Measurements from ENCODE around the gene CCDC149.

CCDC149 gene

DNA sequence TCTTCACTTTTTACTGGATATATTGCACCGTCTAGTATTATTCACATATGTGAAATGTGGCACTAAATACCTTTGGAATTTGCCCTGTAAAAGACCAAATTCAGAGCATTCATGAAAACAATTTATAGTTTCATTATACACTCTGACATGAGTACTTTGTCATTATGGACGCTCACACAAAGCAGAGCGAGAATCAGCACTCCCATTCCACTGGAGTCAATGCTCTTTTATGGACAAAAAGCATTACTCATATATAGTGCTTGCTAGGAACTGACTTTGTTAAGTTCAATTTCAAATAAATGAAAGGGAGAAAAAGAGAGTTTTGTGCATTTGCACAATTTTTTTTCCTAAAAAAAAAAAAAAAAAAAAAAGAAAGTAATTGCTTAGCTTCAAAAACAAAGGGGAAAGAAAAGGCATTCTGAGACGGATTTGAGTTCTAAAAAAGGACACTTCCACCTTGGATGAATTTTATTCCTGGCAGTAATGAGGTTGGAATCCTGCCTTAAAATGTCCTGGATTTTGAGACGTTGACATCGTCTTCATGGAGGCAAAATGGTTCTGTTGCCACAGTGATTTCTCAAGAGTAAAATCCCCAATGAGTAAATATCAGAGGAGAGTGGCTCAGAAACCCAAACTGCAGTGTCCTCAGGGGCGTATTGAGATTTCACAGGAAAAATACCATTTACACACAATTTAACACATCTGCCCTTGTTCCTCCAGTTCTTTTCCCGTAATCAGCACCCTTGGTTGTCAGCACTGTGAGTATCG lies 34.8 kb downstream of the CCDC149 start:
- Histone ChIP-seq H3K36me3 (ENCODE audit: insufficient read depth, low read length) (no peaks in the 10 kb centered on the region), H3K4me2 (ENCODE audit: low read length) (no peak overlapping the region), H3K4me1 (ENCODE audit: control insufficient read depth, insufficient read depth, low read length) (no peaks in the 10 kb centered on the region), H3K9me3 (replicated peaks; ENCODE audit: low read length) (no peaks in the 10 kb centered on the region), H3K27me3 (ENCODE audit: control insufficient read depth, insufficient read depth, low read length) (no peaks in the 10 kb centered on the region), H3K9ac (ENCODE audit: low read depth, low read length) (no peak overlapping the region), H3K4me3 (ENCODE audit: low read length) (no peak overlapping the region)

DNA sequence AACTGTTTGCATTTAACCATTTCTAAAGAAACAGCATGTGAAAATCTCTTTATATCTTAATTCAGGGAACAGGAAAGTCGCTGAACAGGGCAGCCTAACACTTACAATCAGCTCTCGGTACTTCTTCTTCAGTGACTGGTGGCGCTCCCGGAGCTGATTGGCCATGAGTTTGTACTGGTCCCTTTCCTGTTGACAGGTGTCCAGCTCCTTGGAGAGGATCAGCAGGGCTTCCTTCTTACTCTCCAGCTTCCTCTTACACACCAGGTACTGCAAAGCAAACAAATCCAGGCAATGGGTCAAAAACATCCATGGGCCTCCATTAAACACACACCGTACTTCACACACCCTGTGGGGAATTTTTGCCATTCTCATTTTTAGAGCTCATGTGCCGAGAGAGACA lies 36.4 kb downstream of the CCDC149 start:
- no peaks in the 10 kb centered on the region for H3K36me3 ChIP-seq (ENCODE audit: insufficient read depth, low read length)
- H3K4me3 ChIP-seq (ENCODE audit: low read length) = no peak overlapping the region
- no peak overlapping the region for H3K4me2 ChIP-seq (ENCODE audit: low read length)
- no peaks in the 10 kb centered on the region for H3K27me3 ChIP-seq (ENCODE audit: control insufficient read depth, insufficient read depth, low read length)
- no peaks in the 10 kb centered on the region for H3K4me1 ChIP-seq (ENCODE audit: control insufficient read depth, insufficient read depth, low read length)
- H3K9ac ChIP-seq (ENCODE audit: low read depth, low read length) = no peak overlapping the region
- H3K9me3 ChIP-seq (replicated peaks; ENCODE audit: low read length) = no peaks in the 10 kb centered on the region

DNA sequence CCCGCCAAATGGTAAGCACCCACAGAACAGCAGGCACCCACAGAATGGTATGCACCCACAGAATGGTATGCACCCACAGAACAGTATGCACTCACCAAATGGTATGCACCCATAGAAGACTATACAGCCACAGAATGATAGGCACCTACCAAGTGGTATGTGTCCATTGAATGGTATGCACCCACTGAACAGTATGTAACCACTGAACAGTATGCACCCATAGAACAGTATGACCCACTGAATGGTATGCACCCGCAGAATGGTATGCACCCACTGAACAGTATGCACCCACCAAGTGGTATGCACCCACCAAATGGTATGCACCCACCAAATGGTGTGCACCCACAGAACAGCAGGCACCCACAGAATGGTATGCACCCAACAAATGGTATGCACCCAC lies 40.1 kb downstream of the CCDC149 start:
- no peaks in the 10 kb centered on the region for H3K27me3 ChIP-seq (ENCODE audit: control insufficient read depth, insufficient read depth, low read length)
- no peaks in the 10 kb centered on the region for H3K4me1 ChIP-seq (ENCODE audit: control insufficient read depth, insufficient read depth, low read length)
- H3K9me3 ChIP-seq (replicated peaks; ENCODE audit: low read length) = no peaks in the 10 kb centered on the region
- no peaks in the 10 kb centered on the region for H3K36me3 ChIP-seq (ENCODE audit: insufficient read depth, low read length)
- no peak overlapping the region for H3K4me2 ChIP-seq (ENCODE audit: low read length)
- no peak overlapping the region for H3K9ac ChIP-seq (ENCODE audit: low read depth, low read length)
- H3K4me3 ChIP-seq (ENCODE audit: low read length) = no peak overlapping the region

DNA sequence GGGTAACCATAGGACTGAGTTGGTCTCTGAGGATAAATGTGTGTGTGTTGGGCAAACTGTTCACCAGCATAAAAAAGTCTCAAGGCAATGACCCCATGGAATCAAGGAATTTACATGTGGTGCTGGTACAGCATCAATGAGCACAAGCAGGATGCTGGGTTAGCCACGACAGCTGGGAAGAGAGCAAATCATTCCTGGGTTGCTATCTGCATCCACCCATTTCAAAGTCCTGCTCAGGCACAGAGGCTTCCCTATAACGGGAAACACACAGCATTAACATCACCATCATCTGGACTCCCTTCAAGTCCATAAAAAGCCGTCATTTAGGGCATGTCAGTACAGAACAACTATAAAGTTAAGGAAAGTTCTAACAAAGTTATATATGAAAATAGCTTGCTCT lies 41.6 kb downstream of the CCDC149 start:
- H3K9ac ChIP-seq (ENCODE audit: low read depth, low read length) = no peak overlapping the region
- H3K36me3 ChIP-seq (ENCODE audit: insufficient read depth, low read length) = no peaks in the 10 kb centered on the region
- H3K27me3 ChIP-seq (ENCODE audit: control insufficient read depth, insufficient read depth, low read length) = no peaks in the 10 kb centered on the region
- no peaks in the 10 kb centered on the region for H3K9me3 ChIP-seq (replicated peaks; ENCODE audit: low read length)
- no peak overlapping the region for H3K4me3 ChIP-seq (ENCODE audit: low read length)
- H3K4me1 ChIP-seq (ENCODE audit: control insufficient read depth, insufficient read depth, low read length) = no peaks in the 10 kb centered on the region
- no peak overlapping the region for H3K4me2 ChIP-seq (ENCODE audit: low read length)

DNA sequence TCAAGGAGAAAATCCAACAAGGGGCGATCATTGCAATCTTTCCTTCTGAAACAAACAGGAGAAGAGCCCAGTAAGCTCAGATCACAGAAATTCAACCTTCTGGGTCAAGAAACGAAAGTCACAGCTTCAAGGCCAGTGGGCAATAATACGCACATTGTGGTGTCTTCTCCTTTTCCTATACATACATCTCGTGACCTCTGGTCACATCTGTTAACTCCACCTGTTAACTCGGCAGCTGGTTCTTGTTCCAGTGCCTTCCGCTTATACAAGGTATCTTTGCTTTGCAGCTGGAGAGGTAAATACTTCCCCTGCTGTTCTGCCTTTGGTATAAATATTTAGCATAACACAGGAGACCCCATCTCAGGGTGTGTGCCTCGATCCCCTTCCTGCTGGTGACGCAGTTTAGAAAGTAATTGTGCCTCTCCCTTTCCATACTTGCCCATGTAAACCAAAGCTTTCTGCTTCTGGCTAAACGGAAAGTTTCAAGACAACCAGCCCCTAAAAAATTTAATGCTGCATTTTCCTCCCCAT lies 45.0 kb downstream of the CCDC149 start:
- Histone ChIP-seq H3K9me3 (replicated peaks; ENCODE audit: low read length) (peaks cover 4% of the 10 kb centered on the region), H3K27me3 (ENCODE audit: control insufficient read depth, insufficient read depth, low read length) (no peaks in the 10 kb centered on the region), H3K4me3 (ENCODE audit: low read length) (no peak overlapping the region), H3K9ac (ENCODE audit: low read depth, low read length) (no peak overlapping the region), H3K4me1 (ENCODE audit: control insufficient read depth, insufficient read depth, low read length) (no peaks in the 10 kb centered on the region), H3K4me2 (ENCODE audit: low read length) (no peak overlapping the region), H3K36me3 (ENCODE audit: insufficient read depth, low read length) (no peaks in the 10 kb centered on the region)

DNA sequence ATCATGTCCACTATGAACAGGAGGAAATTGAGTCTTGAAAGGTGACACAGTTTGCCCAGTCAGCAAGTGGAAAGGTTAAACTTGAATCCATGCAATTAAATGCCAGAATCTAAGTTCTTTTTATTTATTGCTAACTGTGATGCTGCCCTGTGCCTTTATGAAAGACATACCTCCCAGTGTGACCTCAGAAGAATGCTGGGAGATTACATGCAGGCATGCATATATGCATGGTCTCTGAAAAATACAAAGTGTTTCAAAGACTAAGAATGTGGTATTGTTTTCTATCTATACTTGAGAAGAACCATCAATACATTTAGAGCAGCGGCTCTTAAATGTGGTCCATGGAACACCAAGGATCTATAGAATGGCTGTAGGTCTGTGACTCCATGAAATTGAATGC lies 45.6 kb downstream of the CCDC149 start:
- H3K4me2 ChIP-seq (ENCODE audit: low read length) = no peak overlapping the region
- H3K9ac ChIP-seq (ENCODE audit: low read depth, low read length) = no peak overlapping the region
- H3K4me1 ChIP-seq (ENCODE audit: control insufficient read depth, insufficient read depth, low read length) = no peaks in the 10 kb centered on the region
- H3K36me3 ChIP-seq (ENCODE audit: insufficient read depth, low read length) = no peaks in the 10 kb centered on the region
- H3K4me3 ChIP-seq (ENCODE audit: low read length) = no peak overlapping the region
- no peaks in the 10 kb centered on the region for H3K27me3 ChIP-seq (ENCODE audit: control insufficient read depth, insufficient read depth, low read length)
- peaks cover 4% of the 10 kb centered on the region for H3K9me3 ChIP-seq (replicated peaks; ENCODE audit: low read length)

DNA sequence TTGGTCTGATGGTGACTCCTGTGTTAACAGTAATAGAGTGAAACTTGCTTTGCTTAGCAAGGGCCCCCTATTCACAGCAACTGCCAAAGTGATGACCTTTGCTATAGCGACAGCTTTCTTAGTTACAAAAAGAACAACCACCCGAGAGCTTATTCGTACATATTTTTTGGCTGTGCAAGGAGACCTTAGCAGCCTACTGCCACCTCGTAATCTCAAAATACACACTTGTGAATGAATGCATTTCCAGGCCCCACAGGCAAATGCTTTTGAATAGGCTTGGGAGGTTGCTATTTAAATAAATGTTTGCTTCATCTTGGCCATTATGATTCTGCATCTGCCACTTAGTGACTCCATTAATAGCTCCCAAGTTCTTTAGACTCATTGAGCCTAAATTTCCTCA lies 47.4 kb downstream of the CCDC149 start:
- Histone ChIP-seq H3K4me2 (ENCODE audit: low read length) (no peak overlapping the region), H3K9me3 (replicated peaks; ENCODE audit: low read length) (peaks cover 4% of the 10 kb centered on the region), H3K4me1 (ENCODE audit: control insufficient read depth, insufficient read depth, low read length) (no peaks in the 10 kb centered on the region), H3K27me3 (ENCODE audit: control insufficient read depth, insufficient read depth, low read length) (no peaks in the 10 kb centered on the region), H3K4me3 (ENCODE audit: low read length) (no peak overlapping the region), H3K9ac (ENCODE audit: low read depth, low read length) (no peak overlapping the region), H3K36me3 (ENCODE audit: insufficient read depth, low read length) (no peaks in the 10 kb centered on the region)

DNA sequence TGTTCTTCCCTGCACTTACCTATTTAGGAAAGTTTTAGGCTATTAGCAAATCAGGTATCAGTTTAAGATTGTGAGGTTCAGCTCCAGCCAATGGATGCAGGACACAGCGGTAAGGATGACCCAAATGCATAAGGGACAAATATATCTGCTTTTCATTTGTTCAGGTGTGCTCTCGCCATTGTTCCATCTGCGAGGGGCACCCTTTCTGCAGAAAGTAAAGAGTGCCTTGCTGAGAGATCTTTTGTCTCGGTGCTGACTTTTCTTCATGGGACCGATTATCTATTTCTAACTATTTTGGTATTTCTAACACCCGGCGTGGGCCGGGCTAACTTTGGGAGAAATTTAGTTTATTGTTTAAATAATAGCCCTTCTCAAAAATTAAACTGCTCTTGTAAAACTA lies 49.0 kb downstream of the CCDC149 start:
- Histone ChIP-seq H3K4me2 (ENCODE audit: low read length) (no peak overlapping the region), H3K4me1 (ENCODE audit: control insufficient read depth, insufficient read depth, low read length) (peaks cover under 1% of the 10 kb centered on the region), H3K36me3 (ENCODE audit: insufficient read depth, low read length) (no peaks in the 10 kb centered on the region), H3K9ac (ENCODE audit: low read depth, low read length) (no peak overlapping the region), H3K27me3 (ENCODE audit: control insufficient read depth, insufficient read depth, low read length) (no peaks in the 10 kb centered on the region), H3K4me3 (ENCODE audit: low read length) (no peak overlapping the region), H3K9me3 (replicated peaks; ENCODE audit: low read length) (peaks cover 4% of the 10 kb centered on the region)

DNA sequence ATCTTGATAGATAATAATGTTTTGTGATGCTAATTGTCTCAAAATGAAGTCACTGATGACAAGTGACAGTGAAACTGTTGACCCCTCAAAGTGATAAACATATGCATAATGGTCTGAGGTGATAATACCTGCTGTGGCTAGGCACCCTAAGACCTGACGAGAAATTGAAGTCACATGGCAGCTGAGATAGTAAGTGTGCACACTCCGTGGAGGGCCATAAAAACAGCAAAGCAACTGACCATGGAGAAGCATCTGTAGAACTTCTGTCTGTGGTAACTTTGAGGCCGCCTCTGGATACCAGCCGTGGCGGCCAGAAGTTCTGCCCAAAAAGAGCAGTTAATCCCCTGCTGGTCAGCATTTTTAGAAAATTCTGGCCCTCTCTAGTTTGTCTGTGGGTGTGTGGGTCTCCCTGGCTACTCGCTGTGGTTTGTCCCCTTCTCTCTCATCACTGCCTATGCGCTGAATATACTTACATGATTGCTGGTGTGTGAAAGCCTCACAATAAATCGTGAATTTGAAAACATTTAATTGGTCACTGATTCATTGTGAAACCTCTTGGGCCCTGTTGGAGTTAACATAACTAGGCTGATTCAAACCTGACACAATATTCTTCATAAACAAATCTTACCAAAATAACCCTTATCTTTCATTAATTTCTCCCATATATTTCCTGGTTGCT lies 50.6 kb downstream of the CCDC149 start:
- Histone ChIP-seq H3K4me3 (ENCODE audit: low read length) (no peak overlapping the region), H3K4me1 (ENCODE audit: control insufficient read depth, insufficient read depth, low read length) (peaks cover 13% of the 10 kb centered on the region), H3K9ac (ENCODE audit: low read depth, low read length) (no peak overlapping the region), H3K27me3 (ENCODE audit: control insufficient read depth, insufficient read depth, low read length) (no peaks in the 10 kb centered on the region), H3K4me2 (ENCODE audit: low read length) (no peak overlapping the region), H3K36me3 (ENCODE audit: insufficient read depth, low read length) (no peaks in the 10 kb centered on the region), H3K9me3 (replicated peaks; ENCODE audit: low read length) (peaks cover 4% of the 10 kb centered on the region)

DNA sequence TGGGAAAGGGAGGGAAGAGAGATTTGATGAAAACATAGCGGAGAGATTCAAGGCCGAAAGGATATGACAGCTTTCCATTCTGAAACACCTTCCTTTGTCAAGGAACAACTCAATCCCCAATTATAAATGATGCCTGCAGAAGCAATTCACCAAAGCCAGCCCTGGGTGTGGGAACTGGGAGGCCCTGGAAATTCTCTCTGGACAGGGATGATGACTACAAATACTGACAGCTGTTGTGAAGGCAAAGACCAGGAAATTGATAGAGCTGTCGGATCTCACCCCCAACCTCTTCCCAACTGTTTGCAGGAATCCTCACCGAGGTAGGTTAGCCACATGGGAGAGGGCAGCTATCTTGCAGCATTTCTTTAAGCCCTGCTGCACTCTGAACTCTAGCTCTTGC lies 54.3 kb downstream of the CCDC149 start:
- H3K36me3 ChIP-seq (ENCODE audit: insufficient read depth, low read length) = no peaks in the 10 kb centered on the region
- no peak overlapping the region for H3K4me3 ChIP-seq (ENCODE audit: low read length)
- H3K4me2 ChIP-seq (ENCODE audit: low read length) = peak overlapping the region; percentile 29
- H3K9me3 ChIP-seq (replicated peaks; ENCODE audit: low read length) = no peaks in the 10 kb centered on the region
- H3K9ac ChIP-seq (ENCODE audit: low read depth, low read length) = no peak overlapping the region
- no peaks in the 10 kb centered on the region for H3K27me3 ChIP-seq (ENCODE audit: control insufficient read depth, insufficient read depth, low read length)
- peaks cover 13% of the 10 kb centered on the region for H3K4me1 ChIP-seq (ENCODE audit: control insufficient read depth, insufficient read depth, low read length)

DNA sequence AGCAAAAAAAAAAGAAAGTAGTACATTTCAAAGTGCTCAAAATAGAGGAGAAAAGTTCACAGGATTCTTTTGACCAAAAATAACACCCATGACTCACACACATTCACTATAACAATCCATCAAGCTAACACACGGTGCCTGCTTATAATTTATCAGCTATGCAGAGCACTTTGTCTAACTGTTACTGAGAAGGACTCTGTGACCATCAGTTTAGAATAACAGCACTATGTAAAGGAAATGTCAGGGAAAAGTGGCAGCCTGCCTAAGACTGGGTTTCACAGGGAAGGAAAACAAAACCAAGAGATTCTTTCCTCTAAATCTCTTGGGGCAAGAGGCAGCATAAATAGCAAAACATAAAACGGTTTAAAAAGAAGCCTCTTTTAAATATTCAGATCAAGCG lies 54.8 kb downstream of the CCDC149 start:
- Histone ChIP-seq H3K9me3 (replicated peaks; ENCODE audit: low read length) (no peaks in the 10 kb centered on the region), H3K4me3 (ENCODE audit: low read length) (no peak overlapping the region), H3K27me3 (ENCODE audit: control insufficient read depth, insufficient read depth, low read length) (no peaks in the 10 kb centered on the region)

DNA sequence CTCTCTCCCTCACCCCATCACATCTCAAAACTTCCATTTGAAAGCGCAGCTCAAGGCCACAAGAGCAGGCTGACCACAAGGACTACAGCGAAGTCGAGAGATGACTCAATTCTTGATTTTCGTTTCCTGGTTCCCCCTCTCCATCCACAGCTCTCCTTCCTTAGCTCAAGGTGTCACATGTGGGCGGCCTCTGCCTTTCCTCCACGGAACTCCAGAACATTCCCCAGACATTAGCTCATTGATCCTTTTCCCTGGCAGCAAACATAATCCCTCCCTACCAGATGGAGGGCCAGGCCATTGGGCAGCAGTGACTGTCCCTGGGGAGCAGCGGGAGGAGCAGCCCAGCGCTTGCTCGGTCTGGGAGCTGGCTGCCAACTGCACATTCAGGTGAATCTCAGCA lies 56.3 kb downstream of the CCDC149 start:
- no peak overlapping the region for H3K9ac ChIP-seq (ENCODE audit: low read depth, low read length)
- H3K4me2 ChIP-seq (ENCODE audit: low read length) = no peak overlapping the region
- H3K4me3 ChIP-seq (ENCODE audit: low read length) = no peak overlapping the region
- H3K4me1 ChIP-seq (ENCODE audit: control insufficient read depth, insufficient read depth, low read length) = peaks cover 24% of the 10 kb centered on the region
- H3K36me3 ChIP-seq (ENCODE audit: insufficient read depth, low read length) = no peaks in the 10 kb centered on the region
- no peaks in the 10 kb centered on the region for H3K9me3 ChIP-seq (replicated peaks; ENCODE audit: low read length)
- H3K27me3 ChIP-seq (ENCODE audit: control insufficient read depth, insufficient read depth, low read length) = no peaks in the 10 kb centered on the region

More for the DNA sequence above, 54.8 kb downstream of the CCDC149 start:
- no peaks in the 10 kb centered on the region for H3K36me3 ChIP-seq (ENCODE audit: insufficient read depth, low read length)
- no peak overlapping the region for H3K9ac ChIP-seq (ENCODE audit: low read depth, low read length)
- H3K4me2 ChIP-seq (ENCODE audit: low read length) = peak overlapping the region; percentile 29
- H3K4me1 ChIP-seq (ENCODE audit: control insufficient read depth, insufficient read depth, low read length) = peaks cover 13% of the 10 kb centered on the region
